Neural progenitor cell (in vitro differentiated cells): Measurements from ENCODE around the gene SLMAP. TPM values are rescaled to one million over a fixed set of nuclear protein-coding genes. Genes with fewer than 3 reads are reported as not detected.
A peak's percentile ranks its signal among the peaks of the same experiment; 100 is the strongest.

Experiments
- DNase-seq: peaks from one replicate; pipeline ENCODE4 v3.0.0-alpha.2; 2016; ENCODE audit warnings: low spot score
- H2AFZ ChIP-seq: fragments of 200-600 bp; sonication (generic); replicated peaks from 2 replicates; pipeline ENCODE4 v1.6.1; 2016; ENCODE audit warnings: antibody characterized with exemption
- H3F3A ChIP-seq: fragments of 200-600 bp; sonication (generic); 2 replicates; pipeline ENCODE4 v1.6.1; 2016; ENCODE audit warnings: antibody characterized with exemption, low read depth
- H3K27ac ChIP-seq: fragments of 200-600 bp; sonication (generic); 2 replicates; pipeline ENCODE4 v1.5.1; 2016; ENCODE audit warnings: mild to moderate bottlenecking
- H3K27me3 ChIP-seq: fragments of 200-600 bp; sonication (generic); 2 replicates; pipeline ENCODE4 v1.6.1; 2016; ENCODE audit warnings: mild to moderate bottlenecking, moderate library complexity
- H3K36me3 ChIP-seq: fragments of 200-600 bp; sonication (generic); 2 replicates; pipeline ENCODE4 v1.5.1; 2016
- H3K4me1 ChIP-seq: fragments of 200-600 bp; sonication (generic); 2 replicates; pipeline ENCODE4 v1.6.1; 2016; ENCODE audit warnings: mixed run types
- H3K4me2 ChIP-seq: fragments of 200-600 bp; sonication (generic); 2 replicates; pipeline ENCODE4 v1.6.1; 2016
- H3K4me3 ChIP-seq: fragments of 200-600 bp; sonication (generic); 2 replicates; pipeline ENCODE4 v1.5.1; 2016
- H3K79me2 ChIP-seq: fragments of 200-600 bp; sonication (generic); 2 replicates; pipeline ENCODE4 v1.6.1; 2016; ENCODE audit warnings: low read depth
- H3K9ac ChIP-seq: fragments of 200-600 bp; sonication (generic); 2 replicates; pipeline ENCODE4 v1.6.1; 2016
- H3K9me3 ChIP-seq: fragments of 200-600 bp; sonication (generic); 2 replicates; pipeline ENCODE4 v1.5.1; 2016; ENCODE audit warnings: low read depth
- H4K20me1 ChIP-seq: fragments of 200-600 bp; sonication (generic); 2 replicates; pipeline ENCODE4 v1.6.1; 2016; ENCODE audit warnings: low read depth
- H3K27ac Mint-ChIP-seq: 3 replicates; pipeline ENCODE4 v1.8.0; 2021; ENCODE audit warnings: mixed read lengths
- H3K27me3 Mint-ChIP-seq: 2 replicates; pipeline ENCODE4 v1.8.0; 2022; ENCODE audit warnings: low read depth, mild to moderate bottlenecking, inconsistent platforms, moderate library complexity, mixed read lengths; ENCODE audit not compliant: insufficient read depth
- H3K36me3 Mint-ChIP-seq: 3 replicates; pipeline ENCODE4 v1.8.0; 2021; ENCODE audit warnings: mixed read lengths
- H3K4me1 Mint-ChIP-seq: 3 replicates; pipeline ENCODE4 v1.8.0; 2021; ENCODE audit warnings: mixed read lengths
- H3K4me3 Mint-ChIP-seq: 3 replicates; pipeline ENCODE4 v1.8.0; 2021; ENCODE audit warnings: mild to moderate bottlenecking, moderate library complexity, mixed read lengths
- H3K9me3 Mint-ChIP-seq: 3 replicates; pipeline ENCODE4 v1.8.0; 2020; ENCODE audit warnings: mixed read lengths
- EZH2 ChIP-seq: fragments of 200-600 bp; sonication (generic); IDR thresholded peaks from 2 replicates; pipeline ENCODE4 v1.6.1; 2017; ENCODE audit warnings: antibody characterized with exemption, mild to moderate bottlenecking, moderate library complexity
- EZH2phosphoT487 ChIP-seq: fragments of 200-600 bp; sonication (generic); IDR thresholded peaks from 2 replicates; pipeline ENCODE4 v1.6.1; 2017; ENCODE audit warnings: antibody characterized with exemption
- total RNA-seq: library from RNA; depleted of rRNA; stranded (reverse); fragments of >200 nt; gene quantifications from 2 replicates; pipeline ENCODE4 v1.2.3, GENCODE V29; 2015; ENCODE audit warnings: low replicate concordance
- TF ChIP-seq, protein P1 (sequence below): fragments of 200-600 bp; sonication (generic); IDR thresholded peaks from 2 replicates; pipeline ENCODE4 v1.5.1; 2017; ENCODE audit warnings: antibody characterized with exemption, mild to moderate bottlenecking

The SLMAP gene
- total RNA-seq, 1 donor from 2014 or later = 59.4 TPM

DNA sequence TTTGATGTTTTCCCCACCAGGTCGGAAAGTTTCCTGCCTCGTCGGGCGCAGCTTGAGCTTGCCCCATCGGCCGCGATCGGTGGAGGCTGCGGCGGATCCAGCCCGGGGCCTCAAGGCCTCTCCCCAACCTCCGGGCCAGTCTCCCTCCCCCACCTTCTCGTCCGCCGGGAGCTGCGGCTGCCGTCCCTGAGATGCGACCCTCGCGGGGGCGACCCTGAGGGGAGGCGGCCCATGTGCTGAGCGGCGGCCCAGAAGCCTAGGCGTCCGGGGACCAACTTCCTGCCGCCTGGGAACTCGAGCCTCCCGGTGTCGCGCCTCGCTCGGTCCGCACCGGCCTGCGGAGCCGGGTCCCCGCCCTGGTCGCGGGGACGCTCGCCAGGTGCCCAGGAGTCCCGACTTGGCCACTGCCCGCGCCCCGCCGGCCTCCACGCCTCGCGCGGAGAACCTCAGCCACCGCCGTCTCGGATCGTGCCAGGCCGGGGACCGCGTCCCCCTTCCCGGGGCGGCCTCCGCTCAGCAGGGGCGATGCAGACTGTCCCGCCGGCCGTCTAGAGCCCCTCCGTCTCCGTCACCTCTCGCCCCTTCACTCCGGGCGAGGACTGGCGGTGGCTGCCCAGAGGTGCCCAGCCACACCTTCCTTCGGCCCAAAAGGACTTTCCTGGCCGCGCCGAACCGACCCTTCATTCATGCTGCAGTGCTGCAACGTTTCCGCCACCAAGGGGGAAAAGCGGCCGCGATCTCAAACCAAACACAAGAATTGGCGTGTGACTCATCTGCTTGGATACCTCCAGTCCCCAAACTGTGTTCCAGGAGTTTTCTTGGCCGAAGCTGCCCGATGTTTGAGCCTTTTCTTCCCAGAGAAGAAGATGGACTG is 656 bp downstream of the SLMAP start:
- Histone ChIP-seq H3K4me3 (peak overlapping the region; percentile 71), H3K9me3 (no peaks in the 10 kb centered on the region), H3K27me3 (no peaks in the 10 kb centered on the region), H2AFZ (peak overlapping the region; percentile 97), H3K4me1 (peaks cover 19% of the 10 kb centered on the region), H3K79me2 (peaks cover 53% of the 10 kb centered on the region), H3K27ac (peak overlapping the region; percentile 60), H3F3A (peaks cover 4% of the 10 kb centered on the region), H3K36me3 (no peaks in the 10 kb centered on the region), H4K20me1 (peaks cover 43% of the 10 kb centered on the region), H3K4me2 (peak overlapping the region; percentile 81), H3K9ac (peak overlapping the region; percentile 77)
- no peak overlapping the region for H3K27ac Mint-ChIP-seq
- TF ChIP-seq EZH2 (no peak), EZH2phosphoT487 (no peak)
- TF ChIP-seq, protein P1, sequence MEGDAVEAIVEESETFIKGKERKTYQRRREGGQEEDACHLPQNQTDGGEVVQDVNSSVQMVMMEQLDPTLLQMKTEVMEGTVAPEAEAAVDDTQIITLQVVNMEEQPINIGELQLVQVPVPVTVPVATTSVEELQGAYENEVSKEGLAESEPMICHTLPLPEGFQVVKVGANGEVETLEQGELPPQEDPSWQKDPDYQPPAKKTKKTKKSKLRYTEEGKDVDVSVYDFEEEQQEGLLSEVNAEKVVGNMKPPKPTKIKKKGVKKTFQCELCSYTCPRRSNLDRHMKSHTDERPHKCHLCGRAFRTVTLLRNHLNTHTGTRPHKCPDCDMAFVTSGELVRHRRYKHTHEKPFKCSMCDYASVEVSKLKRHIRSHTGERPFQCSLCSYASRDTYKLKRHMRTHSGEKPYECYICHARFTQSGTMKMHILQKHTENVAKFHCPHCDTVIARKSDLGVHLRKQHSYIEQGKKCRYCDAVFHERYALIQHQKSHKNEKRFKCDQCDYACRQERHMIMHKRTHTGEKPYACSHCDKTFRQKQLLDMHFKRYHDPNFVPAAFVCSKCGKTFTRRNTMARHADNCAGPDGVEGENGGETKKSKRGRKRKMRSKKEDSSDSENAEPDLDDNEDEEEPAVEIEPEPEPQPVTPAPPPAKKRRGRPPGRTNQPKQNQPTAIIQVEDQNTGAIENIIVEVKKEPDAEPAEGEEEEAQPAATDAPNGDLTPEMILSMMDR = no peak
- peaks cover 23% of the 10 kb centered on the region for H3K4me1 Mint-ChIP-seq
- peak; percentile 50 for DNase-seq
- H3K36me3 Mint-ChIP-seq = peaks cover 12% of the 10 kb centered on the region
- H3K4me3 Mint-ChIP-seq = peak overlapping the region; percentile 98
- no peaks in the 10 kb centered on the region for H3K9me3 Mint-ChIP-seq
- H3K27me3 Mint-ChIP-seq = peaks cover 2% of the 10 kb centered on the region

DNA sequence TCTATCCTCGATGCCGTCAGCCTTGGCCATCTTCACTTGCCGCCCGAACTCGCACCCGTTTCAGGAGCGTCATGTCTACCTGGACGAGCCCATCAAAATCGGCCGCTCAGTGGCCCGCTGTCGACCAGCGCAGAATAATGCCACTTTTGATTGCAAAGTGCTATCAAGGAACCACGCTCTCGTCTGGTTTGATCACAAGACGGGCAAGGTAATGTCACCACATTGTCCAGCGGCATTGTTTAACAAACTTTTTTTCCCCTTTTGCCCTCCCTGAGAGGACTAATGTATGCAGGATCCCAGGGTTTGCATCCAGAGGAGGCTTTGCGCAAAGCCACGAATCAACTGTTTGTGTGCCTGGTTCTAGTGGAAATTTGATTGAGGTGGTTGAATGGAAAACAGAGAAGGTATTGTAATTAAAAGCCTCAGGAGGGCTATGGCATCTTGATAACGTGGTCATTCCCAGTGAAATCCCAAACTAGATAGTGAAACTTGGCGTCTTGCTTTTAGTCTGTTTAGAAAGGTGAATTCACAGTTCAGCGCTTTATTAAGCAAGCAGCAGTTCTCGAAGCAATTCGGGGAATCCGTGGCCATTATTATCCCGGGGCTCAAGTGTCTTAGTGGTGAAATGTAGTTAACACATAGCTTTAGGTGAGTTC is 1.7 kb downstream of the SLMAP start:
- H3K79me2 ChIP-seq = peaks cover 62% of the 10 kb centered on the region
- peaks cover 19% of the 10 kb centered on the region for H3K4me1 ChIP-seq
- H3K4me2 ChIP-seq = peak overlapping the region; percentile 81
- H3K4me3 Mint-ChIP-seq = peak overlapping the region; percentile 98
- H3K4me3 ChIP-seq = peak overlapping the region; percentile 71
- no peaks in the 10 kb centered on the region for H3K9me3 Mint-ChIP-seq
- H2AFZ ChIP-seq = no peak overlapping the region
- peaks cover 2% of the 10 kb centered on the region for H3K27me3 Mint-ChIP-seq
- peak; percentile 69 for DNase-seq
- peaks cover 15% of the 10 kb centered on the region for H3K36me3 Mint-ChIP-seq
- peaks cover 25% of the 10 kb centered on the region for H3K4me1 Mint-ChIP-seq
- TF ChIP-seq EZH2phosphoT487 = no peak
- peak; percentile 19 for TF ChIP-seq EZH2
- no peaks in the 10 kb centered on the region for H3K9me3 ChIP-seq
- no peaks in the 10 kb centered on the region for H3K36me3 ChIP-seq
- peaks cover 4% of the 10 kb centered on the region for H3F3A ChIP-seq
- no peak overlapping the region for H3K9ac ChIP-seq
- H3K27me3 ChIP-seq = no peaks in the 10 kb centered on the region
- no peak overlapping the region for H3K27ac Mint-ChIP-seq
- H3K27ac ChIP-seq = no peak overlapping the region
- H4K20me1 ChIP-seq = peaks cover 45% of the 10 kb centered on the region

DNA sequence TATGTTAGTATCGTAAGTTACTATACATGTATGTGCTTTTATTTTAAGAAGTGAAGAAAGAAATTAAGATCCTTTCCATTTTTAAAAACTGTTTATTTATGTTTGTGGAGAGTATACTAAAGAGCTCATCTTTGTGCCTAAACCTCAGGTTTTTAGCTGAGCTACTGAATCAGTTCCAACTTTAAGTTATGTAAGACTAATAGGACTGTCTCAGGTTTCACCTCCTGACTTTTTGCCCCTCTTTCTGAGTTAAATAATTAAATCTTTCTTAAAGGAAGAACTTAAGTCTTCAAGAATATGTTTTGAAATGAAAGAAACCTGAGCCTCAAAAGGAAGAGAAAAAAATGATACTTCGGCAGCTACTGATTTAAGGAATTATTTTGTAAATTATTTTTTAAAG is 2.6 kb downstream of the SLMAP start:
- Mint-ChIP-seq H3K4me3 (peak overlapping the region; percentile 98), H3K9me3 (no peaks in the 10 kb centered on the region), H3K36me3 (peaks cover 18% of the 10 kb centered on the region), H3K27ac (no peak overlapping the region), H3K4me1 (peaks cover 25% of the 10 kb centered on the region), H3K27me3 (peaks cover 2% of the 10 kb centered on the region)
- Histone ChIP-seq H3K27ac (no peak overlapping the region), H3K4me2 (peak overlapping the region; percentile 81), H3K36me3 (no peaks in the 10 kb centered on the region), H3K27me3 (no peaks in the 10 kb centered on the region), H3K9ac (peak overlapping the region; percentile 20), H3F3A (peaks cover 4% of the 10 kb centered on the region), H4K20me1 (peaks cover 52% of the 10 kb centered on the region), H3K9me3 (no peaks in the 10 kb centered on the region), H3K79me2 (peaks cover 71% of the 10 kb centered on the region), H3K4me1 (peaks cover 19% of the 10 kb centered on the region), H2AFZ (no peak overlapping the region), H3K4me3 (peak overlapping the region; percentile 71)
- TF ChIP-seq EZH2 (no peak), EZH2phosphoT487 (no peak)
- TF ChIP-seq, protein P1 = no peak
- no peak for DNase-seq
